ENCODE measurements around the gene UGT1A8.

Gene UGT1A8

DNA sequence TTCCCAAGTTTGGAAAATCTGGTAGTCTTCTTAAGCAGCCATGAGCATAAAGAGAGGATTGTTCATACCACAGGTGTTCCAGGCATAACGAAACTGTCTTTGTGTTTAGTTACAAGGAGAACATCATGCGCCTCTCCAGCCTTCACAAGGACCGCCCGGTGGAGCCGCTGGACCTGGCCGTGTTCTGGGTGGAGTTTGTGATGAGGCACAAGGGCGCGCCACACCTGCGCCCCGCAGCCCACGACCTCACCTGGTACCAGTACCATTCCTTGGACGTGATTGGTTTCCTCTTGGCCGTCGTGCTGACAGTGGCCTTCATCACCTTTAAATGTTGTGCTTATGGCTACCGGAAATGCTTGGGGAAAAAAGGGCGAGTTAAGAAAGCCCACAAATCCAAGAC, 154.7 kb downstream of the UGT1A8 start:
- DNase-seq = no peak

DNA sequence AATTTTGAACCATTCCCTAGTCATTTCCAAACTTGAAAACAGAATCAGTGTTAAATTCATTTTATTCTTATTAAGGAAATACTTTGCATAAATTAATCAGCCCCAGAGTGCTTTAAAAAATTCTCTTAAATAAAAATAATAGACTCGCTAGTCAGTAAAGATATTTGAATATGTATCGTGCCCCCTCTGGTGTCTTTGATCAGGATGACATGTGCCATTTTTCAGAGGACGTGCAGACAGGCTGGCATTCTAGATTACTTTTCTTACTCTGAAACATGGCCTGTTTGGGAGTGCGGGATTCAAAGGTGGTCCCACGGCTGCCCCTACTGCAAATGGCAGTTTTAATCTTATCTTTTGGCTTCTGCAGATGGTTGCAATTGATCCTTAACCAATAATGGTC, 155.2 kb downstream of the UGT1A8 start:
- no peak for DNase-seq

DNA sequence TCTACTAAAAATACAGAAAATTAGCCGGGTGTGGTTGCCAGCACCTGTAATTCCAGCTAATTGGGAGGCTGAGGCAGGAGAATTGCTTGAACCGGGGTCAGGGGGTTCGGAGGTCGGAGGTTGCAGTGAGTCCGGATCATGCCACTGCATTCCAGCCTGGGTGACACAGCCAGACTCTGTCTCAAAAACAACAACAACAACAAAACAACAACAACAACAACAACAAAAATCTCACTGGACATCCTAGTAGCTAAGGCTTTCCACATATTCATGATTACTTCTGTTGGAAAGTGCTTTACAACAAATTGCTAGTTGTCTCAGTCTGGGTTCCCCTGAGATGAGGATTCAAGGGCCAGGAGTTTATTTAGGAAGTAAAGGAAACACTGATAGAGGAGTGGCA, 156.4 kb downstream of the UGT1A8 start:
- DNase-seq = no peak

DNA sequence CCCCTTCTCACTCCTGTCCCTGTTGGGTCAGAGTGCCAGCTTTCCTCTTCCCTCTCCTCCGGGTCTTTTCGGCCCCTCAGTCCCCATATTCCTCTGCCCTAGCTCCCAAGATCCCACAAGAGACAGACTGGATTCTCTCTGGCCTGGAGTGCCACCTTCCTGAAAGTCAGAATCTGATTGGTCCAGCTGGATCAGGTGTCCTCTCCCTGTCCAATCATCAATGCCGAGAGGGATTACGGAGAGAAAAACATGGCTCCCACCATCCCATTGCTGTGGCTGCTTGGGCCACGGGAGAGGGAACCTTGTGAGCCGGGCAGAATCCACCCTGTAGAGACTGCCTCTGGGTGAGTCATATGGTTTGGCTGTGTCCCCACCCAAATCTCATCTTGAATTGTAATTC, 158.0 kb downstream of the UGT1A8 start:
- DNase-seq = no peak

DNA sequence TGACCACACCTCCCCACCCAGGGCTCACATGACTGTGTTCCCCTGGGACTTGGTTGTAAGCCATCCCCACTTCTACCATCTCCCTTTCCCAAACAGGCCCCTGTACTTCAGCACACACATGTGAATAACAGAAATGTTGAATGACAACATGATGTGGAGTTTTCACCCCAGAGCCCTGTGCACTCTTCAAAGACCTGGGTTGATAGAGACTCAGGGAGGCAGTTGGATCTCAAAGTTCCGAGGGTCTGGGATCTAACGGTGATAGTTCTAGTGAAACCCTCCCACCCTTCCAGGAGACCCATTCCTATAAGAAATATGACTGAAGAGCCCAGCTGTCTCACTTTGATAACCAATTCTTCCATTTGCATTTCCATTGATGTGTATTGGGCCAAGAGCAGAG, 160.6 kb downstream of the UGT1A8 start, which contains the start of gene MROH2A:
TSS of gene MROH2A (plus strand) at position 301 of the 400 bp plus-strand sequence. CDS start 1,029 bp downstream, outside the sequence.
- no peak for DNase-seq

DNA sequence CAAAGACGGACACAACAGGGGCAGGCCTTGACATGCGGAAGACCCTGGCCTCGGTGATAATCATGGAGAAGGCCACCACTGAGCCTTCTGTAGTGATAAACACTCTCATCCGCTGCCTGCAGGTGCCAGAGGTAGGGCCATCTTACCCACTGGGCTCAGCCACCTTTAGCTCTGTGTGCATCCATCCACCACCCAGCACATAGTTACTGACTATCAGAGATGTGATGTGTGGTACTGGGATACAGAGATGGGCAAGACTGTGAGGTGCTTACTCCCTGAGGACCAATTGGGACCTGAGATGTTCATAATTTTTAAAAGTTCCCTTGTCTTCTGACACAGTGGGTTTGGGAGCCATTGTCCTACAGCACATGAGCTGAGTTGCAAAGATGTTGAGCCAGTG, 162.3 kb downstream of the UGT1A8 start:
- no peak for DNase-seq

DNA sequence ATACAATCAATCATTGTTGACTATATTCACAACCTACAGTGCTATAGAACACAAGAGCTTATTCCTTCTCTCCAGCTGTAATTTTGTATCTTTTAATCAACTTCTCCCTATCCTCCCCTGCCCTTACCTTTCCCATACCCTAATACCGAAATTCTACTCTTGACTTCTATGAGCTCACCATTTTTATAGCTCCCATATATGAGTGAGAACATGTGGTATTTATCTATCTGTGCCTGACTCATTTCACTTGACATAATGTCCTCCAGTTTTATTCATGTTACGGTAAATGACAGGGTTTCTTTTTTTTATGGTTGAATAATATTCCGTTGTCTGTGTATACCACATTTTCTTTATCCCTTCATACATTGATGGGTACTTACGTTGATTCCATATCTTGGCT, 163.3 kb downstream of the UGT1A8 start:
- DNase-seq = no peak

DNA sequence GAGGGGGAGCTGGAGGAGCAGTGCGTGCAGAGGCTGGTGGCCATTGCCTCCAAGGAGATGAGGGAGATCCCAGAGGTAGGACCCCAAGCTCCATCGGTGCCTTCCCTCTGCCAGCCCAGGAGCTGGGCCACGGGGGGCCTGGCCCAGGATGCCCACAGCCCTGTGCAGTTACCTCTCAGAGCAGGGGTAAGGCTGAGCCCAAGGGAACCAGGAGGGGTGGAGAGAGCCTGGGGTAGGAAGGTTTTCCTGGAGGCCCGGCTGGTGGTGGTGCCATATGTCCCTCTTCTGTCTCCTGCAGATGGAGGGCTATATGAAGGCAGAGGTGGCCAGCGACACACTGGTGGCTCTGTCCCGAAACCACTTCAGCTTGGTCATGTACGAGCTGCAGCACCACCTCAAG, 172.1 kb downstream of the UGT1A8 start:
- DNase-seq = no peak

DNA sequence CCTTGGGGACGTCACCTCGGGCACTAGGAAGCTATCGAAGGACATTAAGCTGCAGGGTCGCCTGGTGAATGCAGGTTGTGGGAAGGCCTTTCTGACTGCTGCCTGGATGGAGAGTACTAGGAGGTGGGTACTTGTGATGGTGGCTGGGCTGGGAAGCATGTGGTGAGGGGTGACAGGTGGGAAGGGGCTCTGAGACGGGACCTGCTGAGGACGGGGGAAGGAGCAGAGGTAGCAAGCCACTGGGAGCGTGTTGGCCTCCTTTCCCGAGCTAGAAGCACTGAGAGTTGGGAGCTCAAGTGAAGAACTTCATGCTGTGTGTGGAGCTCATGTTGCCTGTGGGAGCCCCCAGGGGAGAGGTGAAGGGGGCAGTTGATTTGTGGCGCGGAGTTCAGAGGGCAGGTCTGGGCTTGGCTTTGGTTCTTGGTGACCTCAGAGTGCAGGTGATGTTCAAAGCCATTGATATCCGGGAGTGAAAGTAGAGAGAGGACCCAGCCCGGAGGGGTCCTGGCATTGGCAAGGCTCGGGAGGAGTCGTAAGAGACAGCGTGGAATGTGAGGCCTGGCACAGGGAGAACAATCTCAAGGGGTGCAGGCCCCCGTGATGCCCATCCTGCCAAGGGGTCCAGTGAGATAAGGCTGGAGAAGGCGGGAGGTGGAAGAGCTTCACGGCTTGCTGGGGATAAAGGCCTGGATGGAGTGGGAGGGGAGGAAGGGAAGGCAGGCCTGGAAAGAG, 173.9 kb downstream of the UGT1A8 start:
- no peak for DNase-seq

DNA sequence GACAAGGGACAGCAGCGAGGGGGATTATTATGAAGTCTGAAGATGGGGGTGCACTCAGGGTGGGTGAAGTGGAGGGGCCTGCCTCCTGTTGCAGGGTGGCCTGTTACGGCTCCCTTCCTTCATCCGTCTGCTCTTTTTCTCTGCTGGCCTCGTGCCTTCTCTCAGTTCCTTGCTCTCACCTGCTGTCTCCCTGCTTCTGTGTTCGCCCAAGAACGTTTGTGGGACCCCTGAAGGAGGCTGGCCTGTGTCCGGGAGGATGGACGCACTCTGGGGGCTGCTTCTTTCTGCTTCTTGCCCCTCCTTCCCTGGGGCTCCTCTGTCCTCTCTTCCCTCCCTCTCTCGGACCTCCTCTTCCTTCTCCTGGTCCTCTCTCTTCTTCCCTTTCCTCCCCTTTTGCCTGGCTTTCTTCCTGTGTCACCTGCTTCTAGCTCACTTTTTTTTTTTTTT, 174.5 kb downstream of the UGT1A8 start:
- DNase-seq = no peak

DNA sequence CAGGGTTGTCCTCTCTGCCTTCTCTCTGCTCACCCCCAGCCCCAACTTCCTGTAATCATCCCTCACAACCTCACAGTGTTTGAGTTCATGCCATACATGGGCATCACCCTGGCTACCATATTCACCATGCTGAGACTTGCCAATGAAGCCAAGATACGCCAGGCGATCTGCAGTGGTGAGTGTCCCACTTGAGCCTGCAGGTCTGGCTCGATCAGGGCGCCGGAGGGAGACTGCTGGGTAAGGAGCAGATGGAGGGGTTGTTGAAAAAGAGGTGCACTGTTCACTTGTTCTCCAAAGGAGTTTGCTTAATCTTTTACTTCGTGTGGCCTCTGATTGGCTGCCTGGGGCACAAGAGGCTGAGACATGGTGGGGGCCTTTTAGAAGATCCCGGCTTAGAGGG, 175.3 kb downstream of the UGT1A8 start:
- DNase-seq = no peak

DNA sequence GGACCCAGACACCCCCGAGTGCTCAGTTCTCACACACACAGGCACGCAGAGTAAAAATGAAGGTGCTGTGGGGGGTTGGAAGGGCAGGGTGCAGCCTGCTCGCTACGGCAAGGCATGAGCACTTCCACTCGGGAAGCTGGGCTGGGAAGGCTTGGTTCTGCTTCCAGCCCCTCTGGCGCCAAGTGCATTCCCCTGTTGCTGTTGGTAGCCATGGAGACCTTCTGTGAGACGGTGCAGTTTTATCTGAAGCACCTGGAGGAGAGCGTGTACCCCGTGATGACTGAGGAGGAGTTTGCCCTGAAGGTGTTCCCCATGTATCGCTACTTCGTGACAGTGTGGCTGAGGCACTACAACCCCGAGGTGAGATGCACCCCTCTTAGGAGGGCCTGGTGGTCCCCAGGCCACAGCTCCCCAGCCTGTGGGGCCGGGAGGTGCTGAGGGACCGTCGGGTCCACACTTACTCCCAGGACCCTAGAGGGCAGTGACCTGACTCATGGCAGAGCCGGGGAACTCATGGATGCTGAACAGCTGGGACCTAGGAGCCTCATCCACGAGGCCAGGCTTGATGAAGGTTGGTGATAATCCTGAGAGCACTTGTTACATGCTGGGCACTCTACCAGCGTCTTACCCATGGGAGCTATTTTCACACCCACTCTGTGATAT, 176.2 kb downstream of the UGT1A8 start:
- DNase-seq = no peak

DNA sequence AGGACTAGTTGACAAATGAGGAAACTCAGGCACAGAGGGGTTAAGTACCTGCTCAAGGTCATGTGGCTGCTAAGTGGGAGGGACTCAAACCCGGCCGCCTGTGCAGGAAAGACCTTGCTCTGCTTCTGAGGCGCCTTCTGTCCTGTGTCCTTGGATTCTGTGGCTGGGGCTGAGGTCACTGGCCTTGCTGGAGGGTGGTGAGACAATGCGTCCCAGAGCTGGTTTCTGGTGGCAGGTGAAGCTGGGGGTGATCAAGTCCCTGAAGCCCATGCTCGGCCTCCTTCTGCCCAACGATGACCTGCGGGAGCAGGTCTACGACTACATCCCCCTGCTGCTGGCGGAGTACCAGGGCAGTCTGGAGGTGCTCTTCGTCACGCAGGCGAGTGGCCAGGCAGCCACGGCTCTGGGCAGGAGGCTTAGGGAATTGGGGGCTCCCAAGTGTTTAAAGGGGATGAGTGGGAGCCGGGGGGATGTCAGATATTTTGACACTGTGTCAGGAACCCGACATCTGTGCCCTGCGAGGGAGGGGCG, 176.8 kb downstream of the UGT1A8 start:
- DNase-seq = no peak

DNA sequence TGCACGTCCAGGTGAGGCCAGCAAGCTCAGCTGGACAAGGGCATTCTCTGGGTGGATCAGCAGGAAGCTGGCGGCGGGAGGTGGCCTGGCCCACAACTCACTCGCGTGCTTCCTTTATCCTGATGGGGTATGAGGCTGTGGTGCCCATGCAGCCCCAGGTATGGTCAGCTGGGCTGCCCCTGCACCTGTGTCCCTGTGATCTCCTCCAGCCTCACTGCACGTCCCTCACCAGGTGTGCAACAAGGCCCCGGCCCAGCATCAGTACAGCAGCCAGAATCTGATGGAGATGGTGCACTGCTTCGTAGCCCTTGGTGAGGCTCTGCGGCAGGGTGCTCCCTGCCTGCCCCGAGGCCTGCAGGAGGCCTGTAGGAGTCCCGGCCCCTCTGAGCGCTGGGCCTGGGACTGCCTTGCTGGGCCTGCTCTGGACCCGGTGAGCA, 178.3 kb downstream of the UGT1A8 start:
- DNase-seq = no peak

DNA sequence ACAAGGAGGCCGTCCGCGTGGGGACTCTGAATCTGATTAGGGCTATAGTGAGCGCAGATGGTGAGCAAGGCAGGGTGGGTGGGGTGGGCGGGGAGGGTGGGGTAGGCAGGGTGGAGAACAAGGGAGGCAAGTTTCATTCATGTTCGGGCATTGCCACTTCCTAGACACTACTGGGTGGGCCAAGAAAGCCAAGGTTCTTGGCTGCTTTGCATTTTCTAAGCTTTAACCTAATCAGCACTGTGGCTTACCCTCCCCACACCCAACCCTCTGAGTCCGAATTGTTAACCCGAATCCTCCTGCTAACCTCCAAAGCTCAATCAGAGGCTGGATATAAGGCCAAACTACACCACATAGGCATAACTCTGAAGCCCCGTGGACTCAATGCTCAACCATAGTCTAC, 178.8 kb downstream of the UGT1A8 start:
- no peak for DNase-seq

DNA sequence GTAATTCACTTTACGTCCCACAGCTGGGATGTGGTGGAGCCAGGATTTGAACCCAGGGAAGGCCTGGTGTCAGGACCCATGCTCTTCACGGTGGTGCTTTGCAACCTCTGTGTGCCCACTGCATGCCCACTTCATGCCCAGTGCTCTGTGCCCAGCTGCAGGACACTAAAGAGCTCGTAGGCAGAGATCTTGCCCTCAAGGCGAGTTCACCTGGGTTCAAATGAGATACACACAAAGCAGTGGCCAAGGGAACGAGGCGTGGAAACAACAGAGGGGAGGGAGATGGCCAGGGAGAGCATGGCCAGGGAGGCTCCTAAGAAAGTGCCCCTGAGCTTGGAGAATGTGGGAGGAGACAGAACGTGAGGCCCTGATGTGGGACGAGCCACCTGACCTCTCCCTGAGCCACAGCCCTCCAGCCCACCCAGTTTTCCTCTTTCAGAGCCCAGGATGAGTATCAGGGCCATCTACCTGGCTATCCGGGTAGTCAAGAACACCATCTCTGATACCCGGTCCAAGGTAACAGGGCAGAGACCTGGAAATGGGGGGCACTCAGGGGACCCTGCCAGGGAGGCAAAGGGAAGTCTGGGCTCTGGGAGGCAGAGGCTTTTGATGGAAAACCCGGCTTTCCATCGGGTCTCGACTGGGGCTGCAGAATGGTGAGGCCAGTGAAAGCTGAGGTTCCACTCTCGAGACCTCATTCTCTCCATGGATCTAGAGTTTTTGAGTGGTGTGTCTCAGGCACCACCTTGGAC, 181.1 kb downstream of the UGT1A8 start:
- DNase-seq = no peak

DNA sequence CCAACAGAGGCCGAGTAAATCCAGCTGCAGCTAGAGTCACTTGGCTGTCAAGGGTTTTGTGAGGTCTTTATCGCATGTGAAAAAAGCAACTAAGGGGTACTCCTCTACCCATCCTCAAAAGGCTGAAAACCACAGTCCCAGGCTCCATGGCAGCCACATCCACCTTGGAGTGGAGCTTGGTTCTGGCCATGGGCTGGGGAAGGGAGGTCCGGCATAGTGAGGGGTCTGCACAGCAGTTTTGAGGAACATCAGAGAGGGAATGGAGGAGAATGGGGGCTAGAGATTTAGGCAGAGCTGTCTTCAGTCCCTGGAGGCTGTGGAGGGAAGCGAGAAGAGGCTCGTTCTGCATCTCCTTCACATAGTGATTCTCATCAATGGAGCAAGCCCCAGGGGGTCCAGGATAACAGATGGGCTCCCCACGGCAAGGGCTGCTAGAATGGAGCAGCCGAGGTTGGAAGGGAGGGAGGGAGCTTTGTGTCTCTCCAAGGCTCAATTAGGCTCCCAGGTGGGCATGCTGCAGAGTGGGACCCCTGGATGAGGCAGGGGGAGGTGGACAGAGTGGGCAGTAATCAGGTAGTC, 181.7 kb downstream of the UGT1A8 start:
- no peak for DNase-seq

DNA sequence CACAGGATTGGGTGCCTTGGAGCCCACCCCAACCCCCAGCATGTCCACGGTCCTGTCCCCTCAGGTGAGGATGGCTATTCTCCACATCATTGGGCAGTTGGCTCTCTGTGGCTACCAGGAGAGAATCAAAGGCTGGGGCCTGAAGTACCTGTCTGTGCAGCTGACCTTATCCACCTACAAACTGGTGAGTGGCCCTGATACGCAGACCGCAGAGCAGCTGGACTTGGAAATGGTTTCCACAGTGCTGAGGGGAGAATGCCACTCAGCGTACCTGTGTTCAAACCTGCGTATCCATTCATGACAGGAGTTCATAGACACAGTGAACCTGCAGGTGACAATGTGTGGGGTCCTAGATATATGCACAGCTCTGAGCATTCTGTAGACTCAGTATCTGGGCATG, 182.3 kb downstream of the UGT1A8 start:
- DNase-seq = no peak

DNA sequence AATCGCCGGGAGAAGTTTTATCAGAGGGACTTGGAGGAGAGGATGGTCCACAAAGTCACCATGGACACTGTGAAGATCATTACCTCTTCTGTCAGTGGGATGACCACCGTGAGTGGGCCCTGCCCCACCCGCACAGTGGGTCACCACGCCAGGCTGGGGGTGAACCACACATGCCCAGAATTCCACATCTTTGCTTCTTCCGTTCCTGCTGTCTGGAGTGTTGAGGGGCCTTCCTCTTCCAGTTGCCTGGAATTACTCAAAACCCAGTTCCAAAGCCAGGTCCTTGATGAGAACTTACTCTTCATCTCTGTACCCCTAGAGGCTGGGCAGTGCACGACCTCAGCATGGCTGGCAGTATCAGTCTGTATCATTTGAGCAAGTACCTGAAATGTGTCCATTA, 182.8 kb downstream of the UGT1A8 start:
- no peak for DNase-seq

DNA sequence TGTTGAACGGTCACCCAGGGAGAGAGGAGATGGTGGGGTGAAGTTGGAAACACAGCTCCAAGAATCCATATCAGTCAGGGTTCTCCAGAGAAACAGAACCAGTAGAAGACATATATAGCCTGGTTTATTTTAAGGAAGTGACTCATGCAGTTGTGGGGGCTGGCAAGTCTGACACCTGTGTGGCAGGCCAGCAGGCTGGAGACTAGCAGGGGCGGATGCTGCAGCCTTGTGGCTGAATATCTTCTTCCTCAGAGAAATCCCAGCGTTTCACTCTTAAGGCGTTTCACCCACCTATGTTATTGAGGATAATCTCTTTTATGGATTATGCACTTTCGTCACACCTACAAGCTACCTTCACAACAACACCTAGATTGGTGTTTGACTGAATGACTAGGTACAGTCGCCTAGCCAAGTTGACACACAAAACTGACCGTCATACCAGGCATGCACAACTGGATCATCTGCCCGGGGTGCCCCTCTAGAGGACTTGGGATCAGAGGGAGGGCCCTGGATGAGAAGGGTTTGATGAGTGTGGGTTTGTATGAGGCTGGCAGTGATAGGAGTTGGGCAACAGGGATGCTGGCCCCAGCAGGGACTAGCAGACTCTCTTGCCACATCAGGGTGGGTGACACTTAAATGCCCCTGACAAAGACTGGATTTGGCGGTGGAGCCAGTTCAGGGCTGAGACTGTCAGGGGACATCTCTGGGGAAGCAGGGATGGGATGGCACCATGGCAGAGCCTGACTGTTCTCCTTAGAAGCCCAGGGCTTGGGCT, 184.1 kb downstream of the UGT1A8 start:
- DNase-seq = no peak

DNA sequence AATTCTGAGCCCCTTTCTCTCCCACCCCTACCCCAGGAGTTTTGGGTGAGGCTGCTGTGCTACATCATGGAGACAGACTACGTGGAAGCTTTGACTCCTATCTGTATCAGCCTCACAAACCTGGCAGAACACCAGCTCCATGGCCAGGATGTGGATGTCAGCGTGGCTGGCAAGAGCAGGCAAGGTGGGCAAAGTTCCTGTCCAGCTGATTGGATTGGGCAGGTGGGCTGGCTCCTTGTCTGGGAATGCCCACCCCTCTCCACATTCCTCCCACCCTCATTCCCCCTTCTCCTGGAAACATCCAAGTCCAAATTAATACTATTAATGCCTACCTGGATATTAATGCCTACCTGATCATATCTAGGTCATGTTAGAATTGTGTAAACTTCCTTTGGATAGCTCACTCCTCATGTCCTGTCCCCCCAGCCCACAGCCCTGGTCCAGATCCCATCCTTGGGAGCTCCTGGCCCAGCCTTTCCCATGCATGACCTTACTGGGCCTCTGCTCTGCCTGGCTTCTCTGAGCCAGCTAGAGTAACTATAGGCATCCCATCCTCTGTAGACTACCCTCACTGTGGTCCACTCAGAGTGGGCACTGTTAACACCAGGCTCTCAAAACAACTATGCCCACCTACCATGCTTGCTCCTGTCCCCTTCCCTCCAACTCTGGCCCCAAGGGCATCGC, 184.8 kb downstream of the UGT1A8 start:
- DNase-seq = no peak

Measured in activated naive CD4-positive, alpha-beta T cell treated with anti-CD3 and anti-CD28 coated beads, Interleukin-2, amount 50 U/mL, for 16 hours (primary cell).